ENCODE measurements around the gene SLC31A2. TPM values are rescaled to one million over a fixed set of nuclear protein-coding genes. Genes with fewer than 3 reads are reported as not detected.

SLC31A2 gene
- total RNA-seq, 2 donors from 2014 or later = 8.8 to 34.3 TPM

GRCh38 chr9:113152699-113153098 is 1.9 kb downstream of the SLC31A2 start:
- H3K4me1 ChIP-seq (replicated peaks) = no peaks in the 10 kb centered on the region
- no peaks in the 10 kb centered on the region for H3K36me3 ChIP-seq
- no peaks in the 10 kb centered on the region for H3K27me3 ChIP-seq (replicated peaks; ENCODE audit: insufficient read depth)
- TF ChIP-seq POLR2AphosphoS5 (IDR thresholded peaks at IDR 0.05) (no peak), POLR2A (IDR thresholded peaks at IDR 0.05) (no peak)
- TF ChIP-seq, protein P1, sequence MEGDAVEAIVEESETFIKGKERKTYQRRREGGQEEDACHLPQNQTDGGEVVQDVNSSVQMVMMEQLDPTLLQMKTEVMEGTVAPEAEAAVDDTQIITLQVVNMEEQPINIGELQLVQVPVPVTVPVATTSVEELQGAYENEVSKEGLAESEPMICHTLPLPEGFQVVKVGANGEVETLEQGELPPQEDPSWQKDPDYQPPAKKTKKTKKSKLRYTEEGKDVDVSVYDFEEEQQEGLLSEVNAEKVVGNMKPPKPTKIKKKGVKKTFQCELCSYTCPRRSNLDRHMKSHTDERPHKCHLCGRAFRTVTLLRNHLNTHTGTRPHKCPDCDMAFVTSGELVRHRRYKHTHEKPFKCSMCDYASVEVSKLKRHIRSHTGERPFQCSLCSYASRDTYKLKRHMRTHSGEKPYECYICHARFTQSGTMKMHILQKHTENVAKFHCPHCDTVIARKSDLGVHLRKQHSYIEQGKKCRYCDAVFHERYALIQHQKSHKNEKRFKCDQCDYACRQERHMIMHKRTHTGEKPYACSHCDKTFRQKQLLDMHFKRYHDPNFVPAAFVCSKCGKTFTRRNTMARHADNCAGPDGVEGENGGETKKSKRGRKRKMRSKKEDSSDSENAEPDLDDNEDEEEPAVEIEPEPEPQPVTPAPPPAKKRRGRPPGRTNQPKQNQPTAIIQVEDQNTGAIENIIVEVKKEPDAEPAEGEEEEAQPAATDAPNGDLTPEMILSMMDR (IDR thresholded peaks at IDR 0.05) = no peak
- peak; percentile 20 for DNase-seq (ENCODE audit: low spot score)
- H3K4me3 ChIP-seq = no peak overlapping the region
- 67% methylated on average over 3 of the region's 3 CpGs for WGBS
- H3K27ac ChIP-seq = peak overlapping the region in 1 of 2 donors; percentile 11
- intact Hi-C loops (cut with DNase I) = no loop called here
- no peaks in the 10 kb centered on the region for H3K9me3 ChIP-seq

GRCh38 chr9:113153599-113153998 is 2.8 kb downstream of the SLC31A2 start:
- intact Hi-C loops (cut with DNase I) = no loop called here
- TF ChIP-seq POLR2A (IDR thresholded peaks at IDR 0.05) = no peak
- TF ChIP-seq POLR2AphosphoS5 (IDR thresholded peaks at IDR 0.05) = no peak
- TF ChIP-seq, protein P1 (IDR thresholded peaks at IDR 0.05) = no peak
- Histone ChIP-seq H3K36me3 (no peaks in the 10 kb centered on the region), H3K9me3 (no peaks in the 10 kb centered on the region), H3K4me1 (replicated peaks) (no peaks in the 10 kb centered on the region), H3K27ac (no peak overlapping the region), H3K27me3 (replicated peaks; ENCODE audit: insufficient read depth) (no peaks in the 10 kb centered on the region), H3K4me3 (no peak overlapping the region)
- 76% methylated on average over 6 of the region's 6 CpGs for WGBS
- DNase-seq (ENCODE audit: low spot score) = no peak

DNA sequence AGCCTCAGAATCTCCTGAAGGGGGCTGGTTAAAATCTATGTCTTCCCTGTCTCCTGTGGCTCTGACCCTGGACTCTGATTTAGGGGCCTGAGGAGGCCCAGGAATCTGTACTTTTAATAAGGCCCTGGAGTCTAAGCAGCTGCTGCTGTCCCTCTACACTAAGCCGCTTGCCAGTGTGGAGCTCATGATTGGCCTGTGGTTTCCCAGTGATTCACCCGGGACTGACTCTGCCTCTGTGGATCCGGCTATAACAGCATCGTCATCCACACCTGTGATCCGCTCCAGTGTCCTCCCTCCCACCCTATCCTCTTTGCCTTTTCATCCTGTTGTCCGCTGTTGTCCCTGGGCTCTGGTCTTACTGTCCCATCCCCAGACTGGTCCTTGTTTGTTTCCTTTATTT is 3.7 kb downstream of the SLC31A2 start:
- intact Hi-C loops (cut with DNase I) = no loop called here
- Histone ChIP-seq H3K27ac (no peak overlapping the region), H3K4me3 (no peak overlapping the region), H3K9me3 (no peaks in the 10 kb centered on the region), H3K36me3 (no peaks in the 10 kb centered on the region), H3K4me1 (replicated peaks) (no peaks in the 10 kb centered on the region), H3K27me3 (replicated peaks; ENCODE audit: insufficient read depth) (no peaks in the 10 kb centered on the region)
- 72% methylated on average over 6 of the region's 6 CpGs for WGBS
- TF ChIP-seq POLR2A (IDR thresholded peaks at IDR 0.05) = no peak
- no peak for TF ChIP-seq POLR2AphosphoS5 (IDR thresholded peaks at IDR 0.05)
- TF ChIP-seq, protein P1 (IDR thresholded peaks at IDR 0.05) = no peak
- DNase-seq (ENCODE audit: low spot score) = no peak

DNA sequence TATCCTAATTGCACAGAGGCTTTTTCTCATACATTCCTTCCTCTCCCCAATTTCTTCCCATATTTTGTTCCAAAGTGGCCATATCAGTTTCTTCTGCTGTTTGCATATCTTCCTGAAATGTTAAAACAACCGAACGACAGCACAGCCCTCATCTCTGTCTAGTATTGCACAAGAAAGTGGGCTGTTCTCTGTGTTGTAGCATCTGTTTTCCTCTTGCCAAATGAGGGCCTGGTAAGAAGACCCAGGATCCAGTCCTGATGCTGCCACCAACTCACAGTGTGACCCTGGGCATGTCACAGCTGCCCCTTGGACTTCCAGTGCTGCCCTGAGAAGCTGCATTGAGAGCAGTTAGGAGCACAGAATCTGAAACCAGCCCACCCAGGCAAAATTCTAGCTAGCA is 4.1 kb downstream of the SLC31A2 start:
- Histone ChIP-seq H3K4me1 (replicated peaks) (no peaks in the 10 kb centered on the region), H3K36me3 (no peaks in the 10 kb centered on the region), H3K27me3 (replicated peaks; ENCODE audit: insufficient read depth) (no peaks in the 10 kb centered on the region), H3K9me3 (no peaks in the 10 kb centered on the region), H3K4me3 (no peak overlapping the region), H3K27ac (no peak overlapping the region)
- TF ChIP-seq POLR2A (IDR thresholded peaks at IDR 0.05) (no peak), POLR2AphosphoS5 (IDR thresholded peaks at IDR 0.05) (no peak)
- TF ChIP-seq, protein P1 (IDR thresholded peaks at IDR 0.05) = no peak
- intact Hi-C loops (cut with DNase I) = no loop called here
- WGBS = 45% methylated on average over 2 of the region's 2 CpGs
- no peak for DNase-seq (ENCODE audit: low spot score)

DNA sequence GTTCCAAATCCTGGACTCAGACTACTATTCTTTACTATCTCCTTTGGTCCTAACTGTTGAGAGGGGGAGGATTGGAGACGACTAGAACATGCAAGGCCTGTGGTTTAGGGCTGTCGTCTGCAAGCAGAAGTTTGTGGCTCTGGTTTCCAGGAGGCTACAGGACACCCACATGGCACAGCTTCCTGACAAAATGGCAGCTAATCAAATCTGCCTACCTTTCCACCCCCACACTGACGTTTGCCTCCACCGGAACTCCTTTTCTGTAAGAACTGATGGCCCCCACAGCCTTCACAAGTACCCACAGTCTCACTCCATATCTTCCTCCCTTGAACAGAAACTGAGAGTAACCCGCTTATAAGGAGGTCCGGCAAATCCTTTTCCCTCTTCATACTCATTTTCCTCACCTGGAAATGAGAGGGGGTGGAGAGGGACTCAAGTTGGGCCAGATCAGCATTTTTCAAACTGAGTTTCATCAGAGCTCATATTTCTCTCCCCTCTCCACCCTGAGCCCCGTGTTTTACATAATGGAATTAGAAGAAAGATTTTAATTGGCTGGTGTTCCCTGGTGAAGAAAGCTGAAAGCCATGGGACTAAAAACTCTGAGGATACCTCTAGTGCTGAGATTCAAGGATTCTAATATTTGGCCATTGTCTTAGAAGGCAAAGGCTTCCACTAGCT is 5.2 kb downstream of the SLC31A2 start:
- no peak for DNase-seq (ENCODE audit: low spot score)

More for the DNA sequence above, 5.2 kb downstream of the SLC31A2 start:
- WGBS = 43% methylated on average over 7 of the region's 7 CpGs
- intact Hi-C loops (cut with DNase I) = no loop called here
- Histone ChIP-seq H3K4me1 (replicated peaks) (no peaks in the 10 kb centered on the region), H3K27ac (no peak overlapping the region), H3K4me3 (no peak overlapping the region), H3K9me3 (no peaks in the 10 kb centered on the region), H3K27me3 (replicated peaks; ENCODE audit: insufficient read depth) (no peaks in the 10 kb centered on the region), H3K36me3 (no peaks in the 10 kb centered on the region)
- no peak for TF ChIP-seq POLR2AphosphoS5 (IDR thresholded peaks at IDR 0.05)
- no peak for TF ChIP-seq POLR2A (IDR thresholded peaks at IDR 0.05)
- TF ChIP-seq, protein P1 (IDR thresholded peaks at IDR 0.05) = no peak

All from prostate gland (tissue), 2 donors.